ENCODE measurements around the gene ZNF574.

The ZNF574 gene

DNA sequence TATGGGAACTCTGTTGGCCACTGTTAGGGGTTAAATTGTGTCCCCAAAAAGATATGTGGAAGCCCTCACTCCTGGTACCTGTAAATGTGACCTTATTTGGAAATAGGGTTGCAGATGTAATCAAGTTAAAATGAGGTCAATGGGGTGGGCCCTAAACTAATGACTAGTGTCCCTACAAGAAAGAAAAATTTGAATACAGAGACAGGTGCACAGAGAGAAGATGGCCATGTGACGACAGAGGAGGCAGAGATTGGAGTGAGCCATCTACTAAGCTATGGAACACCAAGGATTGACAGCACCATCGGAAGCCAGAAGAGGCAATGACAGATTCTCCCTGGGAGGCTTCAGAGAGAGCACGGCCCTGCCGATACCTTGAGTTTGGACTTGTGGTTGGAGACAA is 39.7 kb downstream of the ZNF574 start:
- no peak for DNase-seq
- in situ Hi-C loops (cut with HindIII; ENCODE audit: low pct_ligation_motif_present, low pct_unique_long_range_greater_than_20kb, low sequenced_read_pairs): no loop called here

DNA sequence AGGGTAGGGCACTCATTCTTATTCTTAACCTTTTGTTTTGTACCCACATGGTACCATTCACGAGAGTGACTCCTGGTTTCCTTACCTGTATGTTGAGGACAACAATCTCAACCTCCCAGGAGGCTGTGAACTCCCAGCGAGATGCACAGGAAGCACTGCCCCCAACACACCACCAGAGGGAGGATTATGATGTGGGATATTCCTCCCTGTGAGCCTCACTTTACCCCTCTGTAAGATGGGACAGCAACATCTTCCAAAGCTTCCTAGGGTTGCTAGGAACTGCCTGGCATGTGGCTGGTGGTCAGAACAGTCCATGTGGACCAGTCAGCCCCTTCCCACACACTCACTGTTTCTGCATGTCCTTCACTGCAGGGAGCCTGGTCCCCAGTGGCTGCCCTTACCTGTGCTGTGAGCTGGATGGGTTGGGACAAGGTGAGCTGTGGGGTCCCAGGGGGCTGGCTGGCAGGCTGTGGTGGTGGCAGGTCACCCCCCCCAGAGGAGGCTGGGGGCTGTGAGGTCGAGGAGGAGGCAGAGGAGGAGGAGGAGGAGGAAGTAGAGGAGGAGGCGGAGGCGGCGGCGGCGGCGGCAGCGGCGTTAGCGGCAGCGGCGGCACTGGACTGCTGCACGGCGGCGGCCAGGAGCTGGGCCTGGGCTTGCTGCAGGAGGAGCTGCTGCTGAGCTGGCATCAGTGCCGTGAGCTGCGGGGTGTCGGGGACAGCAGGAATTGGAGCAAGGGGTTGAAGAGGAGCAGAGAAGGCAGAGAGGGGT is 40.5 kb downstream of the ZNF574 start:
- no peak for DNase-seq
- in situ Hi-C loops (cut with HindIII; ENCODE audit: low pct_ligation_motif_present, low pct_unique_long_range_greater_than_20kb, low sequenced_read_pairs): no loop called here

DNA sequence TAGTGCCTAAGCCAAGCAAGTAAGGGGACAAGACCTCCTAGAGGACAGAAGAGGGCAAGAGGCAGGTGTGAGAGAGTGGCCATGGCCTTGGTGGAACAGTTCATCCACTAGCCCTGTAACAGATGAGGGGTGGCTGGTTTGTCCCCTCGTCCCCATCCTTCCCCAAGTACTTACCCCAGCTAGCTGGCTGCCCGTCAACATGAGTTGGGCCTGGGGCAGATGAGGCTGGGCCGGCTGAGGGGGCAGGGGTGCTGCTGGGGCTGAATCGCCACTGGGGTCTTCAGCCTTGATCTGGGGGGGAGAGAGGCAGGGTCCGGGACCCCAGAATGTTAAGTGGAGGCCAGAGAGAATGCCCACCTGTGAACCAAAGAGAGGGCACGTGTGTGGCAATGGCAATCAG is 41.1 kb downstream of the ZNF574 start:
- in situ Hi-C loops (cut with HindIII; ENCODE audit: low pct_ligation_motif_present, low pct_unique_long_range_greater_than_20kb, low sequenced_read_pairs): no loop called here

DNA sequence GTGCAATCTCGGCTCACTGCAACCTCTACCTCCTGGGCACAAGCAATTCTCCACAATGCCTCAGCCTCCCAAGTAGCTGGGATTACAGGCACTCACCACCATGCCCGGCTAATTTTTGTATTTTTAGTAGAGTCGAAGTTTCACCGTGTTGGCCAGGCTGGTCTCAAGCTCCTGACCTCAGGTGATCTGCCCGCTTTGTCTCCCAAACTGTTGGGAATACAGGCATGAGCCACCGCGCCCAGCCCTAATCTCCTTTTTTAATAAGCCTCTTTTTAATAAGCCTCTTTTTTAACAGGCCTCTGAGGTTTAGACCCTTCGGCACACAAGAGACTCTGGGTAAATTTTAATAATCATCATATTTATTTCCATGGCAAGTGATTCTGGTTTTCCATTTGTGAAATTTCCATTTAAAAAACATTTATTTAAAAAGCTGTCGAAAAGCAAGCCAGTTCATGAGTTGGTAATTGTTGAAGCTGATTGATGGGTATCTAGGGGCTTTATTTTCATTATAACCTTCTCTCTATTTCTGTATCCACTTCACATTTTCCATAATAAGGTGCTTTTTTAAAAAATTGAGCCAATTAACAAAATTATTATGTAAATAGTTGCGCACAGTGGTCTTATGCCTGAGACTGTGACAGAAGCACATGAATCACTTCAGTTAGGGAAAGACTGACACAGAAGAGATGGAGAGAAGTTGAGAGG is 44.5 kb downstream of the ZNF574 start:
- DNase-seq: no peak
- in situ Hi-C loops (cut with HindIII; ENCODE audit: low pct_ligation_motif_present, low pct_unique_long_range_greater_than_20kb, low sequenced_read_pairs): no loop called here

More for the DNA sequence above, 41.1 kb downstream of the ZNF574 start:
- no peak for DNase-seq

DNA sequence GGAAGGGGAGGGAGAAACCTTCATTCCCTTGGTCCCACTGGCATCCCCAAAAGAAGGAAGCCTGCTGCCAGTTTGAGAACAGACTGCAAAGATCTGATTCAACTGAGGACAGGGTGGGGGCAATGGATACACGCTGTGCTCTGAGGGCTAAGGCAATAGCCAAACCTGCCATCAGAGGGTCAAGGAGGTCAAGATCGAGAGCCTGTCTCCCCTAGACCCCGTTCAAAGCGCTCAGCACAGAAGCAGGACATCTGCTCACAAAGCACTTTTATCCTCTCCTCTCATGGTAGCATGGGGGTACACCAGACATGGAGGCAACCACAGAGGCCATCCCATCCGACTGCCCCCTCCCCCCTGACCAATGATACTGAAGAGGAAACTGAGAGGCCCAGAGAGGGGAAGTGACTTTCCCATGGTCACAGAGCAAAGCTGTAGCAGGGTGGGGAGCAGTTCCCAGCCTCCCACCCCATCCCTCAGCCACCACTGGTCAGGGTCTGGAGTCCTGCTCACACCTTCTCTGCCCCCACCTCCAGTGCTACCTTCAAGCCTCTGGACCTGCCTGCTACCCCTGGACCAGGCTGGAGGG is 45.2 kb downstream of the ZNF574 start:
- in situ Hi-C loops (cut with HindIII; ENCODE audit: low pct_ligation_motif_present, low pct_unique_long_range_greater_than_20kb, low sequenced_read_pairs): no loop called here
- no peak for DNase-seq

DNA sequence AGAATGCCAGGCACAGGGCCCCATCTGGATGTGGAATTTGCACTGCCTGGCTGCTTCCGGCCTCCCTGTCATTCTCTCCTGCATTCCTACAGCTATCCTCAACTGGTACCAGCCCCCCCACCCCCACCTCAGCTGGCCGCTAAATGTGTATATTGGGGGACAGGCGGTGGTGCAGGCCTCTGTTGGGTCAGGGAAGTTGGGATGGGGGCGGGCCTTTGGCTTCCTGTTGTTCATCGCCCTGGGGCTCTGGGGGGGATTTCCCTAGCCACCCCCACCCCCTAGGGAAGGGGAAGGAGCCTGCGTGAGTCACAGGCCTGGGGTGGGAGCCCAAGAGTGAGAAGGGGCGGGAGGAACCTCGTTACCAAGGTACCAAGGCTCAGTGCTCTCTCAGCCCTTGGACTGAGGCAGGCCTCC is 45.7 kb downstream of the ZNF574 start:
- in situ Hi-C loops (cut with HindIII; ENCODE audit: low pct_ligation_motif_present, low pct_unique_long_range_greater_than_20kb, low sequenced_read_pairs): no loop called here
- peak; percentile 64 for DNase-seq

DNA sequence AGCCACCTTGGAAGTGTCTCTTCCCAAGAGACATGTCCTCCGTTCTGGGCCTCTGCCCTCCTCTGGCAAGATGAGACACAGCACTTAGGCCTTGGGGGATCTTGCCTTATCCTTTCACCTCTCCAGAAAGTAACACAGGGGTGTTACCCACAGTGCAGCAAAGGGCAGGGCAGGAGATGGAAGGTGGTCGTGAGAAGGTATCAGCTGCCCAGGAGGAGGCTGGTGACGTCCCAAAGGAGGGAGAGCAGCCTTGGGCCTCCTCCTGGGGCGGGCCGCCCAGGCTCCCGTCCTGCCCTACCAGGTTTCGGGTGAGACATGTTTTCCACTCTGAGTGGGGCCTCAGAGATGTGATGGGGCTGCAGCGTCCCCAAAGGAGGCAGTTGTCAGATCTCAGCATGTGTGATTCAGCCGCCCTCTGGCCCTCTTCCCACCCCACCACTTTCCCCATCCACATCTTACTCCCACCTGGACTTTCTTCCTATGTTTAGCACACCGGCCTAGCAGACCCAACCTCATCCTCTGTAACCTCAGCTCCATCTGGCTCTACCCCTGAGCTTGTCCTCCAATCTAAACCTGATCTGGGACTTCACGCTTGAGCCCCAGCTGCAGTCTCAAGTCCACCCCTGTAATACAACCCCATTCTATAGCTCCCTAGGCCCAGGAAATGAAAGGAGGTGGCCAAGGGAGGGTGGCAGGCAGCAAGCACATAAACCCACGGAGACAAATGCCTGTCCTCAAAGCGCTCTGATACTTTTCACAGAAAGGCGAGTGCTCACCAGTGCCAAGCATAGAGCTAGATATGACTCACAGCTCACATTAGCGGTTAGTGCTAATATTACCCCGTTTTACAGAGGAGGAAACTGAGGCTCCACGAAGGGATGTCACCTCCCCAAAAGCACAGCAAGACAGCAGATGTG is 47.0 kb downstream of the ZNF574 start:
- in situ Hi-C loops (cut with HindIII; ENCODE audit: low pct_ligation_motif_present, low pct_unique_long_range_greater_than_20kb, low sequenced_read_pairs): no loop called here

DNA sequence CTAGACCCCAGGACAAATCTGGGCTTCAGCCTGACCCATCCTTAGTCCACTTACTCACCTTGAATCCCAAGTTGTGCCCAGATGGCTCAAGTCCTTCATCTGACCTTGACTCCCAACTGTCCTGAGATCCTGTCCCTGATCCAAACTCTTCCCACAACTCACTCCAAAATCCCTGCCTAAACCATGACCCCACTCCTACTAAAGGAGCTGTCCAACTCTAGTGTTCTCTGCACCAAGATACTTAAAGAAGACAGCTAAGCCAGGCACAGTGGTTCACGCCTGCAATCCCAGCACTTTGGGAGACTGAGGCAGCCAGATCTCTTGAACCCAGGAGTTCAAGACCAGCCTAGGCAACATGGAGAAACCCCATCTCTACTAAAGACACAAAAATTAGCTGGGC is 47.8 kb downstream of the ZNF574 start:
- in situ Hi-C loops (cut with HindIII; ENCODE audit: low pct_ligation_motif_present, low pct_unique_long_range_greater_than_20kb, low sequenced_read_pairs): no loop called here
- no peak for DNase-seq

More for the DNA sequence above, 47.0 kb downstream of the ZNF574 start:
- DNase-seq: no peak

DNA sequence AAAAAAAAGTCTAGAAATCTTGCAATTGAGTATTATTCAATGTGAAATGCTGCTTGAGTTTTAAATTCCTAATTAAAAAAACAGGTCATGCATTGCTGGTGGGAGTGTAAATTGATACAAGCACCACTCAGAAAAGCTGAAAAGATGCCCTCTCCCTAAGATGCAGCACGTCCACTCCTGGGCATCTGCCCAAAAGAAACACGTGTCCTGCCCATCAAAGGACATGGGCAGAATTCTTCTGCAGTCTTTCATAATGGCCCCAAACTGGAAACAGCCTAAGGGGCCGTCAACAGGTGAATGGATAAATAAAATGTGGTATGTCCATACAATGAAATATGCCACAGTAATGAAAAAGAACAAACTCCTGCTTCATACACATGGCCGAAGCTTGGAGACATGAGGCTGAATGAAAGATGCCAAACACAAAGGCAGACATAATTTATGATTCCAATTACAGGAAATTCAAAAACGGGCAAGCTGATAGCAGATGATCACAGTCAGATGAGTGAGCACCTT is 48.5 kb downstream of the ZNF574 start:
- DNase-seq: no peak
- in situ Hi-C loops (cut with HindIII; ENCODE audit: low pct_ligation_motif_present, low pct_unique_long_range_greater_than_20kb, low sequenced_read_pairs): no loop called here

DNA sequence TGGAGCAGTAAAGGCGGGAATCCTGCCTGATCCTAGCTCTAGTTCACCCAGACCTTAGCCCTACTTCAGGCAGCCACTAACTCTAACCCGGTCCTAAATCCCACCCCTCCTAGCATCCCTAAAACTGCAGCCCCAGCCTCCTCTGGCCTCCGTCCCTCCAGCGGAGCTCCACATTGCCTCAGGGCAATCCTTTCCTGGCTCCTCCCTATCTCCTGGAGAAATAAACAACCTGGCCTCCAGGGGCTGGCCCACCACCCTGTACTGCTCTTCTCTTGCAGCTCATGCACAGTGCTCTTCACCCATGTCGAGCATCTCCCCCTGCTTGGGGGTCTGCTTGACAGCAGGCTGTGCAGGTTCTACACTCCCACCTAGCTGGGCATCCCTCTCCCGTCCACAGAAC is 49.6 kb downstream of the ZNF574 start:
- in situ Hi-C loops (cut with HindIII; ENCODE audit: low pct_ligation_motif_present, low pct_unique_long_range_greater_than_20kb, low sequenced_read_pairs): no loop called here
- DNase-seq: no peak

DNA sequence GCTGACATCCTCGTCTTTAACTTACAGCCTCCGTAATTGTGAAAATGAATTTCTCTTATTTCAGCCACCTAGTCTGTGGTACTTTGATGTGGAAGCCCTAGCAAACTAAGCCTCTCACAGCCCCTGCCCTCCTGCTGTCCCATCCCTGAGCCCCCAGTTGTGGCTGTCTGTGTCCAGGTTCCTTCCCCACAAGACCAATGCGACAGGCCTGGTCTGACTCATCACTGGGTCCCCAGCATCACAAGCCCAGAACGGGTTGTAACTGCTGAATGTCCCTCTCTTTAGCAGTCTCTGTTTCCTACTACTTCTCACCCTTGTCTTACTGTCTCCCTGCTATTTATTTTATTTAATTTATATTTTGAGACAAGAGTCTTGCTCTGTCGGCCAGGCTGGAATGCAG is 50.6 kb downstream of the ZNF574 start:
- no peak for DNase-seq

DNA sequence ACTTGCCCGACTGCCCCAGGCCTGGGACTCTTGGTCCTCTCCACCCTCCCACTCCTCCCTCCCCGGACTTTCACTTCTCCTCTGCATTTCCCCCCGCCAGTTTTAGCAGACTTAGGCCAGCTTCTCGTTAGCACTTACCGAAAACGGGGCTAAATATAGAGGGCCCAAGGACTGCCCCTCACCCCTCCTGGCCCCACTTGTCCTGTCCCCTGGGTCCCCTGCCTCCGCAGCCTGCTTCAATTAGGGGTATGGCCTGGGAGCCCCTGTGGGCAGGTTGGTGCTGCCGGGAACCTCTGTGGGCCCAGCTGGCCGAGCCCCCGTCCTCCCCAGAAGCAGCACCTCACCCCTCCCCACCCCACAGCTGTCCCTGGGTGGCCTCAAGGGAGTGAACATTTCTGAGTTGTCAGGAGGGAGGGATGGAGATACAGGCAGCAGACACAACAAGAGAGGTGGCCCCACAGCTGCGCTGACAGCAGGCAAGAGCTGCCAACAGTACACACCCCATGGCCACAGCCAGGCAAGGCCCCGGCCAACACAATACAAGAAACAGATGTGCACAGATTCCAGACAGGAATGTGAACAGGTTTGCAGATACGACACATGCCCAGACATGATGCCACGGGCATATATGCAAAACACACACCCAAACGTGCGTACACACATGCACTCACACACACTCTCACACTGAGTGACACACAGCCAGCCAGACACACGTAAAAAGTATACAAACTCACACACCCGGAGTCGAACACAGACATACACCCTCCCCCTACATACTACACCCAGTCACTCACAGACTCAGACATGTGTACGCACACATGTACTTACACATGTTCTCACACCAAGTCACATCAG is 53.7 kb downstream of the ZNF574 start:
- in situ Hi-C loops (cut with HindIII; ENCODE audit: low pct_ligation_motif_present, low pct_unique_long_range_greater_than_20kb, low sequenced_read_pairs): no loop called here
- DNase-seq: no peak

More for the DNA sequence above, 50.6 kb downstream of the ZNF574 start:
- in situ Hi-C loops (cut with HindIII; ENCODE audit: low pct_ligation_motif_present, low pct_unique_long_range_greater_than_20kb, low sequenced_read_pairs): no loop called here

DNA sequence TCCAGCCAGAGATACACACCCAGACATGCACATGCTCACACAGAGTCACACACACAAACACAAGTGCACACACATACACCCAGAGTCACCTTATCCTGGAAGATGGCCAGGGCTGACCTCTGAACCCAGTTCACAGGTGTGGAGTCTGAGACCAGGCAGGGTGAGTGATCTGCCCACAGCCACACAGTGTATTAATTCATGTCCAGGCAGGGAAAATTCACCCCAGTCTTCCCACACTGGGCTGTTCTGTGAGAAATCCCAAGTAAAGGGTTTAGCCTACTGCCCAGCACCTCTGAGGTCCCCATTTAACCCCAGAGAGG is 54.2 kb downstream of the ZNF574 start:
- no peak for DNase-seq
- in situ Hi-C loops (cut with HindIII; ENCODE audit: low pct_ligation_motif_present, low pct_unique_long_range_greater_than_20kb, low sequenced_read_pairs): no loop called here
